K562 (cell line): Measurements from ENCODE around the gene BSPRY. TPM values are rescaled to one million over a fixed set of nuclear protein-coding genes. Genes with fewer than 3 reads are reported as not detected.

Experiments
- ATAC-seq: fragments of 200-7000 bp; cut with Tn5 transposase; 3 replicates; pipeline ENCODE4 v1.9.1; 2020; ENCODE audit warnings: moderate library complexity
- BruUV-seq: library from RNA; stranded (reverse); fragments of 400-500 nt; replicated peaks from 2 replicates; lab custom pipeline; 2021; lab: Mats Ljungman, UMichigan
- CTCF ChIA-PET: fragments of 300-600 bp; formaldehyde crosslinking; extraction: SDS; loops from one replicate; lab custom pipeline; 2021; ENCODE audit warnings: low intra/inter-chr PET ratio; lab: Yijun Ruan, JAX
- POLR2A ChIA-PET: fragments of 300-600, 350-650 bp; sonication (Branson Sonifier 250); formaldehyde crosslinking; extraction: SDS; loops from one replicate; lab custom pipeline; 2021; ENCODE audit warnings: antibody characterized with exemption, inconsistent platforms; lab: Yijun Ruan, JAX
- DNase-seq, 4 experiments: peaks; one replicate each; pipeline versions ENCODE4 v3.0.0 to v3.0.0-alpha.2; 2011 to 2018; ENCODE audit warnings: low spot score in 3 of 4, mixed read lengths in 3 of 4; ENCODE audit errors: extremely low read depth in 1 of 4
- FAIRE-seq: peaks from 2 replicates; lab custom pipeline; 2011; peaks lifted over from hg19 to GRCh38; lab: Jason Lieb, UNC
- H2AFZ ChIP-seq: 2 replicates; pipeline ENCODE4 v1.6.0; 2011; ENCODE audit warnings: low read depth, low read length, control low read depth, inconsistent platforms
- H3K27ac ChIP-seq: fragments of 200-600 bp; 3 replicates; pipeline ENCODE4 v1.8.0; 2011; ENCODE audit warnings: low read depth, mild to moderate bottlenecking, control low read depth, inconsistent platforms, low read length, moderate library complexity, mixed read lengths; ENCODE audit errors: extremely low read depth
- H3K27me3 ChIP-seq, 2 experiments: fragments of 300-600 bp in 1 of 2; 2 replicates in 1 of 2; 3 replicates in 1 of 2; pipeline versions ENCODE4 v1.6.0 to v1.8.0; 2011; ENCODE audit warnings: inconsistent platforms in 2 of 2, low read length in 2 of 2, mild to moderate bottlenecking in 1 of 2, mixed read lengths in 1 of 2, moderate library complexity in 1 of 2; ENCODE audit not compliant: control insufficient read depth in 2 of 2, insufficient read depth in 2 of 2
- H3K36me3 ChIP-seq: fragments of 300-600 bp; 3 replicates; pipeline ENCODE4 v1.8.0; 2011; ENCODE audit warnings: mild to moderate bottlenecking, low read length, inconsistent platforms; ENCODE audit not compliant: control insufficient read depth, insufficient read depth
- H3K4me1 ChIP-seq, 2 experiments: fragments of 200-600 bp in 1 of 2; replicated peaks in 1 of 2; 2 replicates in 1 of 2; 3 replicates in 1 of 2; pipeline versions ENCODE4 v1.5.1 to v1.8.0; 2011; ENCODE audit warnings: inconsistent platforms in 2 of 2, low read length in 2 of 2, mild to moderate bottlenecking in 1 of 2, mixed read lengths in 1 of 2, moderate library complexity in 1 of 2; ENCODE audit not compliant: control insufficient read depth in 2 of 2, insufficient read depth in 2 of 2
- H3K4me2 ChIP-seq: 2 replicates; pipeline ENCODE4 v1.6.1; 2011; ENCODE audit warnings: low read length, control low read depth, inconsistent platforms, mixed read lengths; ENCODE audit not compliant: insufficient read depth
- H3K4me3 ChIP-seq: fragments of 200-600 bp; sonication (generic), shearing (Covaris generic); 2 replicates; pipeline ENCODE4 v1.5.1; 2016; ENCODE audit warnings: control low read depth, inconsistent platforms
- H3K79me2 ChIP-seq: fragments of 200-600 bp; 3 replicates; pipeline ENCODE4 v1.8.0; 2011; ENCODE audit warnings: low read length, inconsistent platforms; ENCODE audit not compliant: control insufficient read depth, insufficient read depth
- H3K9ac ChIP-seq, 2 experiments: 2 replicates each; pipeline versions ENCODE4 v1.6.0 to v1.6.1; 2011; ENCODE audit warnings: low read depth in 2 of 2, low read length in 2 of 2, control low read depth in 1 of 2, inconsistent platforms in 1 of 2, mild to moderate bottlenecking in 1 of 2, mixed read lengths in 1 of 2; ENCODE audit not compliant: insufficient read depth in 1 of 2
- H3K9me1 ChIP-seq: one replicate; pipeline ENCODE4 v1.6.0; 2011; ENCODE audit warnings: inconsistent platforms, mild to moderate bottlenecking, low read length, moderate library complexity; ENCODE audit not compliant: control insufficient read depth, insufficient read depth
- H3K9me3 ChIP-seq: replicated peaks from 2 replicates; pipeline ENCODE4 v1.5.1; 2011; ENCODE audit warnings: low read depth, low read length, inconsistent platforms; ENCODE audit not compliant: control insufficient read depth, insufficient read depth
- H4K20me1 ChIP-seq: replicated peaks from 2 replicates; pipeline ENCODE4 v1.6.1; 2011; ENCODE audit warnings: low read length, inconsistent platforms, mixed read lengths; ENCODE audit not compliant: control insufficient read depth, insufficient read depth
- CBX3 ChIP-seq, 2 experiments: IDR thresholded peaks; 1 replicate in 1 of 2; 2 replicates in 1 of 2; pipeline ENCODE4 v1.6.1; 2012; ENCODE audit warnings: inconsistent platforms in 2 of 2, low read length in 2 of 2, borderline replicate concordance in 1 of 2, control low read depth in 1 of 2
- CHD1 ChIP-seq: fragments of 200-600 bp; sonication (generic); IDR thresholded peaks from one replicate; pipeline ENCODE4 v1.6.1; 2012; ENCODE audit warnings: mild to moderate bottlenecking, moderate library complexity, low read length, inconsistent platforms
- HCFC1 ChIP-seq: IDR thresholded peaks from 2 replicates; pipeline ENCODE4 v1.6.1; 2012; ENCODE audit warnings: low read depth, low read length, improper control_type of control experiment
- HDAC2 ChIP-seq: fragments of 450-650 bp; IDR thresholded peaks from 2 replicates; pipeline ENCODE4 v1.6.1; 2016; ENCODE audit warnings: mild to moderate bottlenecking
- JUNB ChIP-seq: fragments of 450-650 bp; formaldehyde crosslinking; conservative IDR thresholded peaks from 2 replicates; pipeline ENCODE4 v1.4.0; 2020; ENCODE audit warnings: mild to moderate bottlenecking
- JUND ChIP-seq, 2 experiments: IDR thresholded peaks; 2 replicates in 1 of 2; 3 replicates in 1 of 2; pipeline ENCODE4 v1.6.1; 2011; ENCODE audit warnings: borderline replicate concordance in 2 of 2, low read depth in 2 of 2, low read length in 2 of 2, improper control_type of control experiment in 1 of 2, missing biosample characterization in 1 of 2, missing genetic modification characterization in 1 of 2, missing genetic modification reagents in 1 of 2
- KAT7 ChIP-seq: sonication (generic); formaldehyde crosslinking; IDR thresholded peaks from 2 replicates; pipeline ENCODE4 v1.8.0; 2022; ENCODE audit warnings: missing genetic modification reagents, mild to moderate bottlenecking, borderline replicate concordance
- KDM1A ChIP-seq, 2 experiments: fragments of 450-650 bp; IDR thresholded peaks; 2 replicates each; pipeline ENCODE4 v1.6.1; 2016; ENCODE audit warnings: mild to moderate bottlenecking in 2 of 2
- MNT ChIP-seq, 2 experiments: fragments of 450-650 bp; conservative IDR thresholded peaks; 2 replicates each; pipeline ENCODE4 v1.6.1; 2017; ENCODE audit warnings: mild to moderate bottlenecking in 2 of 2, moderate library complexity in 2 of 2
- NR4A1 ChIP-seq, 2 experiments: fragments of 250-450 bp in 1 of 2; fragments of 450-650 bp in 1 of 2; sonication (Bioruptor Pico) in 1 of 2; IDR thresholded peaks; 2 replicates each; pipeline versions ENCODE4 v1.4.0 to v1.6.1; 2016 to 2020; ENCODE audit warnings: mild to moderate bottlenecking in 2 of 2, missing compliant biosample characterization in 1 of 2, missing genetic modification characterization in 1 of 2, moderate library complexity in 1 of 2
- PYGO2 ChIP-seq: fragments of 450-650 bp; IDR thresholded peaks from 2 replicates; pipeline ENCODE4 v1.6.1; 2016; ENCODE audit warnings: mild to moderate bottlenecking, missing genetic modification characterization, moderate library complexity, missing compliant biosample characterization
- RBBP5 ChIP-seq: fragments of 200-600 bp; sonication (generic); IDR thresholded peaks from 2 replicates; pipeline ENCODE4 v1.6.1; 2012; ENCODE audit warnings: borderline replicate concordance, mild to moderate bottlenecking, low read length, control low read depth, inconsistent platforms; ENCODE audit not compliant: insufficient read depth, poor library complexity, severe bottlenecking
- SLC30A9 ChIP-seq: fragments of 250-450 bp; sonication (Bioruptor Pico); IDR thresholded peaks from 2 replicates; pipeline ENCODE4 v1.8.0; 2022; ENCODE audit warnings: mild to moderate bottlenecking, moderate library complexity
- THAP12 ChIP-seq: fragments of 250-450 bp; sonication (Bioruptor Pico); IDR thresholded peaks from 2 replicates; pipeline ENCODE4 v1.9.0; 2021; ENCODE audit warnings: mild to moderate bottlenecking, inconsistent platforms
- ZNF134 ChIP-seq: fragments of 250-450 bp; sonication (Bioruptor Pico); conservative IDR thresholded peaks from 2 replicates; pipeline ENCODE4 v1.4.0; 2020
- ZNF197 ChIP-seq: fragments of 200-800 bp; sonication (Bioruptor generic); IDR thresholded peaks from 2 replicates; pipeline ENCODE4 v1.6.1; 2016; ENCODE audit warnings: low read depth, missing genetic modification characterization, missing compliant biosample characterization
- WGBS: fragments of 100-300 bp; shearing (Covaris generic); methylation state at CpG from one replicate; pipeline ENCODE4 v1.1.6; 2016; ENCODE audit warnings: low coverage, mixed read lengths; ENCODE audit not compliant: insufficient coverage; ENCODE audit errors: missing lambda C conversion rate; 5-methylcytosine and 5-hydroxymethylcytosine counted together
- in situ Hi-C: fragments of 300-500 bp; cut with MboI; formaldehyde crosslinking; loops from 4 replicates; pipeline ENCODE4 v1.15.0; 2018; ENCODE audit warnings: inconsistent platforms, mixed read lengths
- intact Hi-C: fragments of 100-400 bp; cut with micrococcal nuclease; formaldehyde crosslinking; loops from 2 replicates; pipeline ENCODE4 v1.14.2; 2022
- polyA plus RNA-seq, 8 experiments: library from polyadenylated mRNA; depleted of rRNA in 4 of 8; stranded (reverse) in 5 of 8; unstranded in 3 of 8; fragments of >200 nt; fragmentation: Nextera tagmentation in 2 of 8; fragmentation: Illumina TruSeq in 1 of 8; extraction: Ambion mirVana in 2 of 8; extraction: Trizol in 1 of 8; gene quantifications; 2 replicates each; pipeline versions ENCODE4 v1.2.1 to v1.2.3, GENCODE V29; 2011 to 2014; ENCODE audit warnings: inconsistent platforms in 1 of 8, missing spikeins in 1 of 8
- total RNA-seq, 7 experiments: library from RNA; depleted of rRNA in 6 of 7; stranded (reverse); fragments of >200 nt in 6 of 7; fragmentation: Illumina TruSeq in 2 of 7; extraction: Trizol in 2 of 7; gene quantifications; 2 replicates each; pipeline versions ENCODE4 v1.2.1 to v1.2.3, GENCODE V29; 2011 to 2021; ENCODE audit warnings: low replicate concordance in 1 of 7

BSPRY gene
- total and polyA plus RNA-seq, 9 of the 15 experiments (the other 6 are each of a cell fraction or from before 2014, with no cell fraction given): 0.07 to 0.67 (median 0.18) TPM

DNA sequence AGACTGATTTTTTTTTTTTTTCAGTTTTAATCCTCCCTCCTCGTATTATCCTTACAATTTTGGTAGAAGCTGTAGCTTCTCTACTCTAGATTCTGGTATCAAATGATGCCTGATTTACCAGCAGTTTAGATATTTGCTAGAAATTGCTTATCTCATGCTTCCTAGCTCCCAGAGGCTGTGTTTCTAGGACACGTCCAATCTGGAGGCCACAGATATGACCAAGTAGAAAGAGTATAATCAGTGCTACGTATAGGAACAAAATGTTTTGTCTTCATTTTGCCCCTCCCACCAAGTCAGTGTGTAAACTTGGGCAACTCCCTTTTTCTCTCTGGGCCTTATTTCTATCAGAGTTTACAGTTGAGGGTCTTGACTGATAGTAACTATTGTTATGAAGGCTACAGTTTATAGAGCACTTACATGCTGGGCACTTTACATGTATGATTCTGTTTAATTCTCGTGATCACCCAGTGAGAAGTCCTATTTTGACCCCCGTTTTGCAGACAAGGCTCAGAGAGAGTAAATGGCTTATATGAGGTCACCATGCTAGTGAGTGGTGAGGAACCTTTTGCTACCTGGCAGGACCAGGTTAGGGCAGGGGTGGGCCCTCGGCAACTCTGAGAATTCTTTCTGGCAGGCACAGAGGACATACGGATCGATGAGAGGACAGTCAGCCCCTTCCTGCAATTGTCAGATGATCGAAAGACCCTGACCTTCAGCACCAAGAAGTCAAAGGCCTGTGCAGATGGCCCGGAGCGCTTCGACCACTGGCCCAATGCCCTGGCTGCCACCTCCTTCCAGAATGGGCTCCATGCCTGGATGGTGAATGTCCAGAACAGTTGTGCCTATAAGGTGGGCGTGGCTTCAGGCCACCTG is 19.9 kb downstream of the BSPRY start:
- no peak overlapping the region for H3K4me3 ChIP-seq
- ChIA-PET CTCF (no interaction called here), POLR2A (interaction anchor here (0.6 to 1.2 kb wide), 5 partner anchors 17 to 801 kb away, joined by 3 to 6 read pairs (median 3); partner anchors contain the start of genes CDC26 and PRPF4)
- H3K4me2 ChIP-seq: peak overlapping the region; percentile 35; the same call in 1 of the 2 replicates
- in situ Hi-C loops (no loop called here), intact Hi-C loops (no loop called here)
- no peak overlapping the region for H2AFZ ChIP-seq
- 25% methylated on average over 13 of the region's 13 CpGs for WGBS
- H3K27ac ChIP-seq: no peak overlapping the region
- no peaks in the 10 kb centered on the region for H3K79me2 ChIP-seq
- DNase-seq: peak; percentile 57 to 91 (median 73)
- H3K4me1 ChIP-seq: peaks cover 23 to 24% of the 10 kb centered on the region in 2 experiments
- peak; percentile 89 for ATAC-seq
- H3K9me3 ChIP-seq: no peaks in the 10 kb centered on the region
- peak overlapping the region in 1 of 2 experiments; percentile 1; a peak in 1 of 4 replicates for H3K9ac ChIP-seq
- H3K9me1 ChIP-seq: no peaks in the 10 kb centered on the region
- H3K36me3 ChIP-seq: peaks cover 17% of the 10 kb centered on the region; the same call in 2 of the 3 replicates
- no peaks in the 10 kb centered on the region for H3K27me3 ChIP-seq
- peaks cover 12% of the 10 kb centered on the region; the same call in 1 of the 2 replicates for H4K20me1 ChIP-seq
- BruUV-seq: no TSS peak
- peak; percentile 68 for FAIRE-seq
- no peak for TF ChIP-seq ZNF134 (CRISPR knock-in tag)
- TF ChIP-seq HDAC2: peak; percentile 97
- TF ChIP-seq CHD1: no peak
- peak; percentile 70; the same call in 1 of the 2 replicates for TF ChIP-seq ZNF197 (CRISPR knock-in tag)
- peak in 1 of 2 experiments; percentile 49; a peak in 1 of 4 replicates for TF ChIP-seq MNT (conservative IDR thresholded peaks at IDR 0.05)
- TF ChIP-seq NR4A1 (CRISPR knock-in tag; IDR thresholded peaks at IDR 0.05): no peak
- TF ChIP-seq NR4A1 (tag; IDR thresholded peaks at IDR 0.05): peak; percentile 67
- TF ChIP-seq KDM1A (IDR thresholded peaks at IDR 0.05): peak; percentile 98 to 99
- no peak for TF ChIP-seq JUNB
- no peak for TF ChIP-seq PYGO2
- no peak for TF ChIP-seq KAT7 (CRISPR knock-in tag)
- no peak for TF ChIP-seq HCFC1
- TF ChIP-seq RBBP5: no peak
- peak; percentile 78 for TF ChIP-seq JUND (IDR thresholded peaks at IDR 0.05; ENCODE audit: borderline replicate concordance, low read depth, low read length)
- no peak; the same call in 2 of the 3 replicates for TF ChIP-seq JUND (tag; IDR thresholded peaks at IDR 0.05; ENCODE audit: borderline replicate concordance, low read depth, low read length)
- TF ChIP-seq THAP12 (CRISPR knock-in tag): no peak
- TF ChIP-seq SLC30A9: no peak
- 0 out of 3 replicates have a peak, but pooled peaks of 1 of the 2 experiments have one; percentile 11 for TF ChIP-seq CBX3 (IDR thresholded peaks at IDR 0.05; ENCODE audit: borderline replicate concordance in 1 of 2, low read length in 2 of 2)
